ENCODE data around the gene NUP160. TPM values are rescaled to one million over a fixed set of nuclear protein-coding genes. Genes with fewer than 3 reads are reported as not detected.

NUP160 gene
- total and polyA plus RNA-seq, 2 of the 13 experiments (the other 11 are each of a cell fraction or from before 2014, with no cell fraction given) = 28.3 to 43.5 TPM

GRCh38 chr11:47847892-47848699 is at the start of gene NUP160 (continued):
- peak; percentile 52; the same call in 1 of the 2 replicates for TF ChIP-seq ZBTB43 (CRISPR knock-in tag; conservative IDR thresholded peaks at IDR 0.05)
- peak; percentile 64; the same call in 1 of the 2 replicates for TF ChIP-seq KDM3A (CRISPR knock-in tag; IDR thresholded peaks at IDR 0.05; ENCODE audit: low read depth)
- 0 out of 2 replicates have a peak, but pooled peaks have one; percentile 32 for TF ChIP-seq ZNF20 (CRISPR knock-in tag; IDR thresholded peaks at IDR 0.05)
- TF ChIP-seq TAF15 (IDR thresholded peaks at IDR 0.05; ENCODE audit: low read depth, low read length, poor library complexity, severe bottlenecking) = no peak
- TF ChIP-seq ZNF275 (CRISPR knock-in tag; IDR thresholded peaks at IDR 0.05; ENCODE audit: borderline replicate concordance) = peak; percentile 74; the same call in 1 of the 2 replicates
- no peak for TF ChIP-seq PHF21A (CRISPR knock-in tag; IDR thresholded peaks at IDR 0.05)
- TF ChIP-seq ZNF503 (CRISPR knock-in tag; IDR thresholded peaks at IDR 0.05) = peak; percentile 57; the same call in 1 of the 2 replicates
- peak; percentile 83 for TF ChIP-seq SALL2 (CRISPR knock-in tag; IDR thresholded peaks at IDR 0.05)
- TF ChIP-seq ZNF34 (CRISPR knock-in tag; IDR thresholded peaks at IDR 0.05; ENCODE audit: borderline replicate concordance) = no peak
- TF ChIP-seq ZNF687 (CRISPR knock-in tag; IDR thresholded peaks at IDR 0.05) = peak; percentile 98
- no peak for TF ChIP-seq SOX5 (CRISPR knock-in tag; IDR thresholded peaks at IDR 0.05; ENCODE audit: borderline replicate concordance)
- peak; percentile 97 for TF ChIP-seq POLR2G (IDR thresholded peaks at IDR 0.05; ENCODE audit: low read depth, low read length)
- no peak for TF ChIP-seq ZNF3 (CRISPR knock-in tag; IDR thresholded peaks at IDR 0.05)
- peak; percentile 69; the same call in 1 of the 2 replicates for TF ChIP-seq ZNF138 (CRISPR knock-in tag; IDR thresholded peaks at IDR 0.05; ENCODE audit: low read depth)
- peak; percentile 83; the same call in 1 of the 2 replicates for TF ChIP-seq ZBTB39 (CRISPR knock-in tag; IDR thresholded peaks at IDR 0.05)
- TF ChIP-seq MYNN (CRISPR knock-in tag; IDR thresholded peaks at IDR 0.05; ENCODE audit: low read depth) = no peak
- peak; percentile 67; the same call in 1 of the 2 replicates for TF ChIP-seq ZNF430 (CRISPR knock-in tag; IDR thresholded peaks at IDR 0.05)

Measured in HepG2 (cell line).